Activated T-cell treated with anti-CD3 and anti-CD28 coated beads, Interleukin-2, amount 50 U/mL, for 72 hours (primary cell): Measurements from ENCODE around the gene SPTBN1. TPM values are rescaled to one million over a fixed set of nuclear protein-coding genes. Genes with fewer than 3 reads are reported as not detected.

Experiments used
- ATAC-seq, 2 donors: fragments of 150-1000 bp; cut with Tn5 transposase; replicated peaks in 1 of 2; 2 replicates each; pipeline ENCODE4 v1.10.0; 2021; ENCODE audit warnings: moderate library complexity in 2 of 2, mild to moderate bottlenecking in 1 of 2
- DNase-seq, 2 donors: peaks; one replicate each; pipeline ENCODE4 v3.0.0; 2021 to 2022; ENCODE audit warnings: mixed read lengths in 1 of 2
- H3K27ac Mint-ChIP-seq: one replicate; pipeline ENCODE4 v1.8.0; 2022; ENCODE audit warnings: mild to moderate bottlenecking, moderate library complexity, mixed read lengths
- H3K27me3 Mint-ChIP-seq: one replicate; pipeline ENCODE4 v1.8.0; 2022; ENCODE audit warnings: low read depth, mixed read lengths
- H3K36me3 Mint-ChIP-seq, 2 donors: one replicate each; pipeline ENCODE4 v1.8.0; 2022; ENCODE audit warnings: mixed read lengths in 2 of 2, mild to moderate bottlenecking in 1 of 2; ENCODE audit not compliant: insufficient read depth in 2 of 2
- H3K4me1 Mint-ChIP-seq: one replicate; pipeline ENCODE4 v1.8.0; 2022; ENCODE audit warnings: low read depth, mixed read lengths
- H3K4me3 Mint-ChIP-seq, 2 donors: one replicate each; pipeline ENCODE4 v1.8.0; 2022; ENCODE audit warnings: mild to moderate bottlenecking in 2 of 2, mixed read lengths in 2 of 2, moderate library complexity in 2 of 2
- H3K9me3 Mint-ChIP-seq, 2 donors: one replicate each; pipeline ENCODE4 v1.8.0; 2022; ENCODE audit warnings: mixed read lengths in 2 of 2
- total RNA-seq, 2 donors: library from RNA; stranded (reverse); gene quantifications; one replicate each; pipeline ENCODE4 v1.2.3, GENCODE V29; 2022

The SPTBN1 gene
- total RNA-seq, 2 donors from 2014 or later: 120 to 136 TPM

GRCh38 chr2:54585136-54585733 is 129.1 kb downstream of the SPTBN1 start:
- Mint-ChIP-seq H3K27ac (peak overlapping the region; percentile 86), H3K9me3 (no peaks in the 10 kb centered on the region), H3K4me1 (peaks cover 91% of the 10 kb centered on the region), H3K36me3 (no peaks in the 10 kb centered on the region), H3K27me3 (no peaks in the 10 kb centered on the region), H3K4me3 (peak overlapping the region; percentile 73 to 81)
- ATAC-seq: peak; percentile 50 to 55
- DNase-seq: no peak

GRCh38 chr2:54586062-54586461 is 129.9 kb downstream of the SPTBN1 start:
- Mint-ChIP-seq H3K27ac (peak overlapping the region; percentile 86), H3K27me3 (no peaks in the 10 kb centered on the region), H3K36me3 (no peaks in the 10 kb centered on the region), H3K9me3 (no peaks in the 10 kb centered on the region), H3K4me3 (peak overlapping the region; percentile 73 to 81), H3K4me1 (peaks cover 94% of the 10 kb centered on the region)
- DNase-seq: no peak
- ATAC-seq: no peak

GRCh38 chr2:54586494-54586893 is 130.4 kb downstream of the SPTBN1 start:
- Mint-ChIP-seq H3K9me3 (no peaks in the 10 kb centered on the region), H3K4me3 (peak overlapping the region; percentile 63 to 68), H3K27me3 (no peaks in the 10 kb centered on the region), H3K36me3 (no peaks in the 10 kb centered on the region), H3K27ac (peak overlapping the region; percentile 95), H3K4me1 (peaks cover 94% of the 10 kb centered on the region)
- ATAC-seq (peak in 1 of 2 donors; percentile 42), DNase-seq (no peak)

- Mint-ChIP-seq H3K27me3 (no peaks in the 10 kb centered on the region), H3K36me3 (no peaks in the 10 kb centered on the region), H3K4me1 (peaks cover 93% of the 10 kb centered on the region), H3K27ac (peak overlapping the region; percentile 95), H3K9me3 (no peaks in the 10 kb centered on the region), H3K4me3 (peak overlapping the region in 1 of 2 donors; percentile 68)
- DNase-seq (no peak), ATAC-seq (no peak)
Measured at GRCh38 chr2:54587171-54588016, 131.3 kb downstream of the SPTBN1 start.

GRCh38 chr2:54588244-54588899 is 132.2 kb downstream of the SPTBN1 start:
- Mint-ChIP-seq H3K27ac (peak overlapping the region; percentile 95), H3K9me3 (no peaks in the 10 kb centered on the region), H3K27me3 (no peaks in the 10 kb centered on the region), H3K36me3 (peaks cover 0 to 2% of the 10 kb centered on the region in 2 donors), H3K4me3 (peak overlapping the region; percentile 62 to 68), H3K4me1 (peaks cover 93% of the 10 kb centered on the region)
- no peak for ATAC-seq
- DNase-seq: no peak

GRCh38 chr2:54589038-54589339 is 132.9 kb downstream of the SPTBN1 start:
- peaks cover 94% of the 10 kb centered on the region for H3K4me1 Mint-ChIP-seq
- H3K27me3 Mint-ChIP-seq: no peaks in the 10 kb centered on the region
- peaks cover 0 to 4% of the 10 kb centered on the region in 2 donors for H3K36me3 Mint-ChIP-seq
- DNase-seq: no peak
- H3K9me3 Mint-ChIP-seq: no peaks in the 10 kb centered on the region
- H3K27ac Mint-ChIP-seq: peak overlapping the region; percentile 95
- peak overlapping the region; percentile 74 to 77 for H3K4me3 Mint-ChIP-seq
- no peak for ATAC-seq

- ATAC-seq: peak; percentile 53 to 69
- Mint-ChIP-seq H3K36me3 (peaks cover 0 to 4% of the 10 kb centered on the region in 2 donors), H3K4me1 (peaks cover 93% of the 10 kb centered on the region), H3K9me3 (no peaks in the 10 kb centered on the region), H3K27me3 (no peaks in the 10 kb centered on the region), H3K27ac (peak overlapping the region; percentile 95), H3K4me3 (peak overlapping the region; percentile 74 to 77)
- DNase-seq: peak in 1 of 2 donors; percentile 45
Measured at GRCh38 chr2:54589340-54590215, 133.5 kb downstream of the SPTBN1 start.

- no peak for ATAC-seq
- Mint-ChIP-seq H3K36me3 (peaks cover 0 to 4% of the 10 kb centered on the region in 2 donors), H3K27ac (peak overlapping the region; percentile 86), H3K4me3 (peak overlapping the region; percentile 58 to 74), H3K27me3 (no peaks in the 10 kb centered on the region), H3K9me3 (no peaks in the 10 kb centered on the region), H3K4me1 (peaks cover 93% of the 10 kb centered on the region)
- no peak for DNase-seq
Measured at GRCh38 chr2:54590216-54591120, 134.3 kb downstream of the SPTBN1 start.

- H3K9me3 Mint-ChIP-seq: no peaks in the 10 kb centered on the region
- peaks cover 0 to 4% of the 10 kb centered on the region in 2 donors for H3K36me3 Mint-ChIP-seq
- peak; percentile 47 to 52 for ATAC-seq
- H3K27me3 Mint-ChIP-seq: no peaks in the 10 kb centered on the region
- H3K4me3 Mint-ChIP-seq: peak overlapping the region; percentile 58 to 74
- peak overlapping the region; percentile 86 for H3K27ac Mint-ChIP-seq
- no peak for DNase-seq
- H3K4me1 Mint-ChIP-seq: peaks cover 97% of the 10 kb centered on the region
Measured at GRCh38 chr2:54591551-54591950, 135.4 kb downstream of the SPTBN1 start.

GRCh38 chr2:54593249-54593648 is 137.1 kb downstream of the SPTBN1 start:
- peaks cover 97% of the 10 kb centered on the region for H3K4me1 Mint-ChIP-seq
- H3K36me3 Mint-ChIP-seq: peaks cover 0 to 4% of the 10 kb centered on the region in 2 donors
- H3K4me3 Mint-ChIP-seq: peak overlapping the region in 1 of 2 donors; percentile 15
- no peaks in the 10 kb centered on the region for H3K9me3 Mint-ChIP-seq
- ATAC-seq: no peak
- H3K27ac Mint-ChIP-seq: peak overlapping the region; percentile 79
- H3K27me3 Mint-ChIP-seq: no peaks in the 10 kb centered on the region
- no peak for DNase-seq

- Mint-ChIP-seq H3K36me3 (peaks cover 6 to 7% of the 10 kb centered on the region in 2 donors), H3K9me3 (no peaks in the 10 kb centered on the region), H3K4me3 (no peak overlapping the region), H3K4me1 (peaks cover 97% of the 10 kb centered on the region), H3K27me3 (no peaks in the 10 kb centered on the region), H3K27ac (no peak overlapping the region)
- ATAC-seq (no peak), DNase-seq (no peak)
Measured at GRCh38 chr2:54594048-54594447, 137.9 kb downstream of the SPTBN1 start.
